Lower lobe of right lung (tissue), 2 donors: ENCODE data around the gene DBNL. TPM values are rescaled to one million over a fixed set of nuclear protein-coding genes. Genes with fewer than 3 reads are reported as not detected.
A peak's percentile ranks its signal among the peaks of the same experiment; 100 is the strongest.

ENCODE experiments used
- ATAC-seq, 2 donors: fragments of 200-7000 bp; cut with Tn5 transposase; one replicate each; pipeline ENCODE4 v1.9.1; 2020 to 2022; ENCODE audit warnings: mild to moderate bottlenecking in 2 of 2, moderate library complexity in 2 of 2
- DNase-seq: peaks from one replicate; pipeline ENCODE4 v3.0.0-alpha.2; 2020
- H3K27ac ChIP-seq: fragments of 200-600 bp; one replicate; pipeline ENCODE4 v1.8.0; 2022
- H3K27me3 ChIP-seq: fragments of 200-600 bp; one replicate; pipeline ENCODE4 v1.8.0; 2022; ENCODE audit warnings: low read depth
- H3K36me3 ChIP-seq: fragments of 200-600 bp; one replicate; pipeline ENCODE4 v1.8.0; 2022; ENCODE audit warnings: mild to moderate bottlenecking
- H3K4me1 ChIP-seq: fragments of 200-600 bp; one replicate; pipeline ENCODE4 v1.8.0; 2022
- H3K4me3 ChIP-seq: fragments of 200-600 bp; one replicate; pipeline ENCODE4 v1.8.0; 2022; ENCODE audit warnings: mild to moderate bottlenecking
- H3K9me3 ChIP-seq: fragments of 200-600 bp; one replicate; pipeline ENCODE4 v1.8.0; 2022
- CTCF ChIP-seq: fragments of 200-600 bp; IDR thresholded peaks from one replicate; pipeline ENCODE4 v1.8.0; 2022; ENCODE audit warnings: antibody characterized with exemption, mild to moderate bottlenecking
- intact Hi-C: fragments of 100-400 bp; cut with DNase I; formaldehyde crosslinking; loops from one replicate; pipeline ENCODE4 v1.11.0; 2022
- total RNA-seq: library from RNA; stranded (reverse); fragmentation: NEBNext Ultra II Directional; extraction: Animal tissue kit (Norgen Biotek cat#: 25700); gene quantifications from one replicate; pipeline ENCODE4 v1.2.1, GENCODE V29; 2021
- donor health status: DM: no; HTN: yes; CAD: no; lungs with severe emphysema.

Gene DBNL
- total RNA-seq, 1 donor from 2014 or later: 109 TPM

DNA sequence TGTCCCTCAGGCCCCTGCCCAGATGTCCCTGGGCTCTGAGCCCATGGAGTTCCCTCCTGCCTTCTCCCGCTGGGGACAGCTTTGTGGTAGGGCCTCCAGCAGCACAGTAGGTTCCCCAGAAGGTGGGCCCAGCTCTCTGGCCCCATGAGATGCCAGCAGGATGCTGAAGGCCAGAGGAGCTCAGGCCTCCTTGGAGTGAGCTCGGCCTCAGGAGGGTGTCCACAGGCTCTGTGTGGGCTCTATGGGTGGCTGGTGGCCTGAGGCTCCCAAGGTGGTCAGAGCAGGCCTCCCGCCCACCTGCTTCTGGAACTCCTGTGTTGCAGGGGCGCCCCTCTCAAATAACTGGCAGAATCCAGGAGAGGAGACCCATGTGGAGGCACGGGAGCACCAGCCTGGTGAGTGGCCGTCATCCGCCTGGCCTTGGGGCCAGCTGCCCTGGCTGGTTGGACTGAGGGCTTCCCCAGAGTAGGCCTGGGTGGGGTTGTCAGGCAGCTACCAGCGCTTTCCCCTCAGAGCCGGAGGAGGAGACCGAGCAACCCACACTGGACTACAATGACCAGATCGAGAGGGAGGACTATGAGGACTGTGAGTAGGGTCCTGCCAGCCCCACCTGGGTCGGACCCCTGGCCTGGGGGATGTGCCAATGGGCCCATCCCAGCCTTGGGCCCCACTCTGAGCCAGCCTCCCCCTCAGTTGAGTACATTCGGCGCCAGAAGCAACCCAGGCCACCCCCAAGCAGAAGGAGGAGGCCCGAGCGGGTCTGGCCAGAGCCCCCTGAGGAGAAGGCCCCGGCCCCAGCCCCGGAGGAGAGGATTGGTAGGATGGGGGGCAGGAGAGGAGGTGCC is 62.8 kb downstream of the DBNL start:
- Histone ChIP-seq H3K4me1 (peaks cover 4% of the 10 kb centered on the region), H3K4me3 (peak overlapping the region; percentile 11), H3K9me3 (no peaks in the 10 kb centered on the region), H3K27me3 (peaks cover 20% of the 10 kb centered on the region), H3K27ac (peak overlapping the region; percentile 46), H3K36me3 (peaks cover 47% of the 10 kb centered on the region)
- DNase-seq: no peak
- intact Hi-C loops: no loop called here
- ATAC-seq: no peak
- TF ChIP-seq CTCF: no peak

GRCh38 chr7:44107961-44108767 is 63.7 kb downstream of the DBNL start:
- ATAC-seq: no peak
- intact Hi-C loops: no loop called here
- H3K9me3 ChIP-seq: no peaks in the 10 kb centered on the region
- H3K27me3 ChIP-seq: peaks cover 20% of the 10 kb centered on the region
- H3K4me1 ChIP-seq: peaks cover 4% of the 10 kb centered on the region
- peaks cover 55% of the 10 kb centered on the region for H3K36me3 ChIP-seq
- TF ChIP-seq CTCF: no peak
- no peak for DNase-seq
- peak overlapping the region; percentile 11 for H3K27ac ChIP-seq
- no peak overlapping the region for H3K4me3 ChIP-seq

GRCh38 chr7:44108768-44109750 is 64.6 kb downstream of the DBNL start:
- intact Hi-C loops: no loop called here
- TF ChIP-seq CTCF: no peak
- H3K36me3 ChIP-seq: peaks cover 60% of the 10 kb centered on the region
- DNase-seq (no peak), ATAC-seq (no peak)
- H3K27ac ChIP-seq: peak overlapping the region; percentile 11
- H3K4me3 ChIP-seq: no peak overlapping the region
- peaks cover 14% of the 10 kb centered on the region for H3K27me3 ChIP-seq
- no peaks in the 10 kb centered on the region for H3K4me1 ChIP-seq
- no peaks in the 10 kb centered on the region for H3K9me3 ChIP-seq

DNA sequence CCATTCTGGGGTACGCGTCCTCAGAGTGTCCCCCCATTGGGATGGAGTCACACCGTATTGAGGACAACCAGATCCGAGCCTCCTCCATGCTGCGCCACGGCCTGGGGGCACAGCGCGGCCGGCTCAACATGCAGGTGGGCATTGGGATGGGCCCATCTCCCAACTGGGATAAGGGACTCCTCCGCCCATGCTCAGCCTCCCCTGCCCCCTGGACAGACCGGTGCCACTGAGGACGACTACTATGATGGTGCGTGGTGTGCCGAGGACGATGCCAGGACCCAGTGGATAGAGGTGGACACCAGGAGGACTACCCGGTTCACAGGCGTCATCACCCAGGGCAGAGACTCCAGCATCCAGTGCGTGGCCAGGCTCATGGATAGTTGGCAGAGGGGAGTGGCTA is 65.5 kb downstream of the DBNL start:
- TF ChIP-seq CTCF: no peak
- H3K9me3 ChIP-seq: no peaks in the 10 kb centered on the region
- intact Hi-C loops: no loop called here
- ATAC-seq (no peak), DNase-seq (no peak)
- H3K27me3 ChIP-seq: peaks cover 5% of the 10 kb centered on the region
- no peak overlapping the region for H3K27ac ChIP-seq
- H3K36me3 ChIP-seq: peaks cover 68% of the 10 kb centered on the region
- H3K4me3 ChIP-seq: no peak overlapping the region
- no peaks in the 10 kb centered on the region for H3K4me1 ChIP-seq
